HG03175 (cell line): ENCODE results near the gene MEF2A.
"Not testable (repeated sequence)": the region's sequence is repeated elsewhere in the genome, so short reads cannot be mapped to it uniquely, and the experiment has no call there.

Source experiments
- ATAC-seq: cut with Tn5 transposase; IDR thresholded peaks from one replicate; pipeline ENCODE4 v1.9.1; 2021; ENCODE audit warnings: mild to moderate bottlenecking, moderate library complexity; ENCODE audit not compliant: unreplicated experiment

The MEF2A gene

GRCh38 chr15:99565299-99566156, at the start of gene MEF2A:
Gene MEF2A (plus strand): TSS chr15:99565984. CDS start chr15:99633120, 67,136 bp downstream.
- peak; percentile 56 for ATAC-seq

DNA sequence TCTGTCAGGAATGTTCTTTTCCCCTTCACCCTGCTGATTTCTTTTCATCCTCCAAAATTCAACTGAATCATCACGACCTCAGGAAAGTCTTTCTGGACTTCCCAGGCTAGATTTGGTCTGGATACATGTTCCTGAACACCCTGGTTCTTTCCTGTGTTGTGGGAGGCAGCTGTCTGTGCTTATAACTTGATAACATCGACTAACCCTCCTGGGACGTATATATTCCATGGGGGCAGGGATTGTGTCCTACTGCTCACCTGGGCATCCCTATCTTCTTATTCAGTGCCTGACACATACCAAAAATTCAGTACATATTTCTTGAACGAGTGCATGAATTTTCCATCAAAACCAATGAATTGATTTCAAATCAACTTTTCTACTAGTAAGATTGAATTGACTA, 47.6 kb upstream of the MEF2A start:
- no peak for ATAC-seq

- not testable (repeated sequence) for ATAC-seq
Measured at GRCh38 chr15:99519366-99519765, 46.4 kb upstream of the MEF2A start.

GRCh38 chr15:99522288-99522687, 43.5 kb upstream of the MEF2A start:
- ATAC-seq: no peak

GRCh38 chr15:99526176-99526575, 39.6 kb upstream of the MEF2A start:
- ATAC-seq: no peak

DNA sequence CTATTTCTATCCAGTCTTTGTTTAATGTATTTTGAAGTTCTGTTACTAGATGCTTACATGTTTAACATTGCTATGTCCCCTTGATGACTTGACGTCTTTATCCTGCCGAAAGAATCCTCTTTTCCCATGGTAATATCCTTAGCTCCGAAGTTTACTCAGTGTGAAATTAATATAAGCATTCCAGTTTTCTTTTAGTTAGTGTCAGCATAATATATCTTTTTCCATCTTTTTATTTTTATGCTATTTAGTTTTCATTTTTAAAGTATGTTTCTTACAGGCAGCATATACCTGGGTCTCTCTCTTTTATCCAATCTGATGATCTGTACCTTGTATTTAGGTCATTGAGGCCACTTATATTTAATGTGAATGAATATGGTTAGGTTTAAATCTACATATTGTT, 39.1 kb upstream of the MEF2A start:
- ATAC-seq: no peak

DNA sequence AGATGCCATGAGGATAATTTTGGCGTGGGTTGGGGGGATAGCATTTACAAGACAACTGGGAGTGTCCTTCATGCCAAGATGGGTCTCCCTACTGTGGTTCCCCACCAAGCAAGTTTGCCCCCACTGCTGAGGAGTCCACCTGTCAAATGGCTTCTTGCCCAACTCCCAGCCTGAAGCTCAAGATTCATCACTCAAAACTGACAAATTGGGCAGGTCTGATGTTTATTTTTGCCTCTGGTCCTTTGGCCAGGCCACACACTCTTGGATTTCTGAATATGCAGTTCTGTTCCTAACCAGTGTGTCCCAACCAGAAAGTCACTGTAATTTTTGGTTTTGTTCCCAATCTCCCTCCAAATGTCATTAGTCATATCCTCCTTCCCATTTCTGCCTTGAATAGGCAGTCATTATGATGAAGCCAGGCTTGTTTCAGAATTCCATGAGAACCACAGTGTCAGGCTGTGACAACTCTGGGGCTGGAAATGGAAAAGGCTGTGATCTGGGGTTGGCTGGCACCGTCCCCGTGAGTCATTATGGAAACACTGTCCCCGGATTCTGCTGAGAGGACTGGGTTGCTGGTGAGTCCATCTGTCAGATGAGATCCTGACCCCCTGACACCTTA, 29.3 kb upstream of the MEF2A start:
- no peak for ATAC-seq

- no peak for ATAC-seq
Measured at GRCh38 chr15:99537344-99537743, 28.4 kb upstream of the MEF2A start.

DNA sequence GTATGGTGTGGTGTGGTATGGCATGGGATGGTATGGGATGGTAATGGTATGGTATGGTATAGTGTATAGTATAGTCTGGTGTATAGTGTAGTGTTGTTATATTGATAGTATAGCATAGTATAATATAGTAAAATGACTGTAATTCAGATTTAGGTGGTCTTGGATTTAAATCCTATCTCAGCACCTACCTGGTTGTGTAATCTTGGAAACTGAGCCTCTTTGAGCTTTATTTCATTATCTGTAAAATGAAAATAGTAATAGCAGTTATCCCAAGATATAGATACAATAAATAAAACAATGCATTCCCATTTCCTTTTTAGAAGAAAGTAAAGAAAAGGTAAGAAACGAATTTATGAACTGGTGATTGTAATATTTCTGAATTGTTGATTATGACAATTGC, 27.5 kb upstream of the MEF2A start:
- no peak for ATAC-seq

DNA sequence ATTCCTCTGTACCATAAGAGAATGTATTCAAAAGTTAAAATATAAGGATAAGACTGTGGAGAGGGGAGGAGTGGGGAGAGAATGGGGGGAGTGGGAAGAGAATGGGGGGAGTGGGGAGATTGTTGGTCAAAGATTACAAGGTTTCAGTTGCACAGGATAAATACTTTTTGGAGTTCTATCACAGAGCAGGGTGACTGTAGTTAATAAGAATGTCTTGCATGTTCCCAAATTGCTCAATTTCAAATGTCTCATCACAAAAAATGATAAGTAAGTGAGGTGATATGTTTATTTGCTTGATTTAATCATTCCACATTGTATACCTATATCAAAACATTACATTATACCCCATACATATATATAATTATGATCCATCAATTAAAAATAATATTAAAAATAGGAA, 23.0 kb upstream of the MEF2A start:
- ATAC-seq: no peak

DNA sequence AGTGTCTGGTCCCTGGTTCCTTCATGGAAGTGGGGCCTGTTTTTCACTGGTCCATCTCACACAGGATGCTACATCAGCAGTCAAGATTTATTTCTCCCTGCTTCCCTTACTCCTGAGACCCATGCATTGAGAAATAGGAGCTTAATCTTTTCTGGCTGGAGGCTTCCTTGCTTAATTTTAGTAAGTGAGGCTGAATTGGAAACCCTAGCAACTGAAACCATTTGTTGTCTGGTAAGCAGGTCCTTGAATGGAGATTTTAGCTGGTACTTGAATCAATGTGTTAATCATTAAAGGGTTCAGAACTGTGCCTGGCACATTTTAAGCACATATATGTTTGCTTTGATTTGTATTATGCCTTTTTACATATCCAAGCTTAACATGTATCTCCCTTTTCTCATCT, 20.2 kb upstream of the MEF2A start:
- ATAC-seq: peak; percentile 58

DNA sequence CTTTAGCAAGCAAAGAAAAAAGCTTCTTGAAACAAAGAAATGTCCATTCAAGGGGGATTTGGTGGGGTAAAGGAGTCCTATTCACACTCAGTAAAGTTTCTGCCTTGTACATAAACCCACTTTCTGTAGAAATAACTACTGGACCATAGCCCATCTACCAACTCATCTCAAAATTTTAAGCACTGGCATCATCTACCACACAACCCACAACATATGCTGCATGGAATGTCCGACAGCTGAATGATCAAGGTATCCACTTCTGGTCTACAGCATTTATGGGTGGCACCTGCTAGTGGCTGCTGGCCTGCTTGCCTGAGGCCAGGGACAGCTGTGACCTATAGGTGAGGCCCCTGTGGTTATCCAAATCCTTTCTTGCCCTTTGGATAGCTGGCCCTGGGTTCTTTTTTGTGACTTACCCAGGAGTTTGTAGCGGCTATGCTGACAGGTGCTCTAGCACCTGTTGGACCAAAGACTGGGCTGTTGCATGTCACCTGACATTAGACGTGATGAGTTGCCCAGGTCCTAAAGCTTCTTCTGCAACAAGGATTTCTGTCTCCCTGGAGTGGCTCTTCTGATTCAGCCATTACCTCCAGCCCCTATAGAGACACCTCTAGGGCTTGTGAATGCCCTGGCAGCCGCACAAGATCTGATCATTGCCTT, 19.2 kb upstream of the MEF2A start:
- ATAC-seq: no peak

- no peak for ATAC-seq
Measured at GRCh38 chr15:99547517-99547916, 18.3 kb upstream of the MEF2A start.

DNA sequence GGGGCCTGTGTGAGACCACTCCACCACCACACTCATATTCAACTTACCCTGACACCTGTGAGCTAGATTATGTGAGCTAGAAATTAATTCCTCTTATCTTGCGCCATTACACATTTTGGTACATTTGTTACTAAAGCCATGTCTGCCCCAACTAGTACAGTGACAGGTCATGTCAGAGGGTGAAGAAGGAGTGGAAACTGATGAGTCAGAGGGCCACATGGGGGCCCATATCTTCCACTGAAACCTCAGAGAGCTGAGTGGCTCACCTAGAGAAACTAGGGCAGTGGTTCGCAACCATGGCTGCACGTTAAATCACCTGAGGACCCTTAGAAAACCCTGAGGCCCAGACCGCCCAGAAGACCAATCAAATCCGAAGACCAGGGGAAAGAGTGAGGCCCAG, 15.7 kb upstream of the MEF2A start:
- no peak for ATAC-seq

DNA sequence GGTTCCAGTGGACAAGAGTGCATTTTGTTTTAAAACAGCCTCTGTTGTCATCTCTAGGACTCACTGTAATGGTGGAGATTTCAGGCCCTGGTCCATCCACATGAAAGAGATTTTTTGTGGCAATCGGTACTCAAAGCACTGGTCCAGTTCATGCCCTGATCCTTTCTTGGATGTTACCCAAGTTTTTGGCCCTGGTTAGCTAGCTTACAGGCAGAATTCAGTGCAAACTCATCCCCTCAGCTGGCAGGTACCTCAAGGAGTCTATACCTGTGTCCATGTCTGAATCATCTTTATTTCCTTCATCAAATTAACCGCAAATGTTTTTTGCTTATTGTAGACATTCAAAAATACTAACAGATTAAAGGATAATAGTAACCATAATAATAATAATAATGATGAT, 13.7 kb upstream of the MEF2A start:
- ATAC-seq: no peak

DNA sequence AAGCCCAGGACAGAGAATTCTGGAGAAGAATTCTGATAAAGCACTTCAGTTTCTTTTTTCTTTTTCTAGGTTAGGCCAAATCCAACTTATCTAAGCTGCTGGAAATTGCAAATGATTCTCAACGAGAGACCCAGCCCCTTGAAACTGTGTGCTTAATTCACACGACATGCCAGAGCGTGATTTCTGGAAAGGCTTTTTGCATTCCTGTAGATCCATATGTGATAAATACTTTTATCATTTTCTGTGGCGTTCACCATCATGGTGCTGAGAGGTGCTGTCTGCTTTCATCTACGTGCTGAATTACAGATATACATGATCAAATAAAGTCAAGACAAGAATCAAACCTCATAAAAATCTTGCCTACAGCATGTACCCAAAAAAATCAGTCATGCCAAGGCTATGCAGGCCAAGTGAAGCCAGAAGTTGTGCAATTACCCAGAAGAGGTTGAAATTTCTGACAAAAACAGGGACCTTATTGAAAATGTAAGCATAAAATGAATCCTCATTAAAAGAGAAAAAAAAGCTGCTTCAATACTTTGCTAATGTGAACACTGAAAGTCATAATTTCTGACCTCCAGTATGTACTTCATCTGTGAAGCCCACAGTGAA, 10.8 kb upstream of the MEF2A start:
- no peak for ATAC-seq

GRCh38 chr15:99556011-99556410, 9.8 kb upstream of the MEF2A start:
- ATAC-seq: no peak

- ATAC-seq: no peak
Measured at GRCh38 chr15:99556578-99556977, 9.2 kb upstream of the MEF2A start.

GRCh38 chr15:99558084-99558483, 7.7 kb upstream of the MEF2A start:
- no peak for ATAC-seq

GRCh38 chr15:99558571-99558970, 7.2 kb upstream of the MEF2A start:
- ATAC-seq: no peak

DNA sequence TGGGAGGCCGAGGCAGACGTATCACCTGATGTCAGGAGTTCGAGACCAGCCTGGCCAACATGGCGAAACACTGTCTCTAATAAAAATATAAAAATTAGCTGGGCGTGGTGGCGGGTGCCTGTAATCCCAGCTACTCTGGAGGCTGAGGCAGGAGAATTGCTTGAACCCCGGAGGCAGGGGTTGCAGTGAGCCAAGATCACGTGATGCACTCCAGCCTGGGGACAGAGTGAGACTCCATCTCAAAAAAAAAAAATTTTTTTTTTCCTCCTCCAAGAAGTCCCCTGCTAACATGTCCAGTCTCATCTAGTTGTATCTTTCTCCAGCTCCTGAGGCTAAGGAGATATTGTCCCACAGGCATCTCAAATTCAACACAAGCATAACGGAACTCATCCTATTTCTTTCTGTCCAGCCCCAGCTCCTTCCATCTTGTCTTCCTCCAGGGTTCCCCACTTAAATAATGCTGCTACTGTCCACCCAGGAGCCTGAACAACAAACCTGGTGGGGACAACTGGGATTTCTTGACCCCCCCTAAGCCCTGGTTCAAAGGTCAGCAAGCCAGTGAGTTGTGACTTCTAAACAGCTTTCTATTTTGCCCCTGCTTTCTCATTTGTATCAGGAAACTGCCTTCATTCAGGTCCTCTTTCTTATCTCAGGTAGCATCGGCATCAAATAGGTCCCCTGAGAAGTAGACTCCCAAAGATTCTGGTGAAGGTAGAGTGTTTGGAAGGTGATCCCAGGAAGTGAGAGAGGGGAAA, 4.1 kb upstream of the MEF2A start:
- no peak for ATAC-seq
